ENCODE results near the gene FSD1. TPM values are rescaled to one million over a fixed set of nuclear protein-coding genes. Genes with fewer than 3 reads are reported as not detected.
A peak's percentile ranks its signal among the peaks of the same experiment; 100 is the strongest.
"Not testable (repeated sequence)": the region's sequence is repeated elsewhere in the genome, so short reads cannot be mapped to it uniquely, and the experiment has no call there.

Gene FSD1
- total RNA-seq, 2 donors from 2014 or later: 6.4 TPM; not detected in 1

DNA sequence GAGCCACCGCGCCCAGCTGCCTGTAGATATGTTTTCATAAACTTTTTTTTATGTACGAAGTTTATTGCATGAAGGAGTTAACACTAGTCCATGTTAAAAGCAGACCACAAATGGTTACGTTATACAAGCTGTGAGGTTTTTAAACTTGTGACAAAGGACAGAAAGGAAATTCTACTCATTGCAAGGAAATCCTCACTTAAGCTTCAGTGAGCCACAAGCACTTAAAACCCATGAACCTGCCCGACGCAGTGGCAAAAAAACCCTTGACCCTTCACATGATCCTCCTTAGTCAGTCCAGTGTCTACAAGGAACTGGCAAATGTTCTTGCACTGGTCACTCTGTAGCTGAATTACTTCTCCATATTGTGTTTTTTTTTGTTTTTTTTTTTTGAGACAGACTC is 43.1 kb downstream of the FSD1 start:
- Histone ChIP-seq H3K9me3 (no peaks in the 10 kb centered on the region), H3K4me3 (no peak overlapping the region), H3K36me3 (no peaks in the 10 kb centered on the region), H3K27me3 (replicated peaks; ENCODE audit: insufficient read depth) (no peaks in the 10 kb centered on the region), H3K4me1 (replicated peaks) (peaks cover 5% of the 10 kb centered on the region), H3K27ac (no peak overlapping the region)
- intact Hi-C loops (cut with DNase I): no loop called here
- 92% methylated on average over 6 of the region's 6 CpGs for WGBS
- no peak for TF ChIP-seq POLR2AphosphoS5 (IDR thresholded peaks at IDR 0.05)
- no peak for DNase-seq (ENCODE audit: low spot score)

DNA sequence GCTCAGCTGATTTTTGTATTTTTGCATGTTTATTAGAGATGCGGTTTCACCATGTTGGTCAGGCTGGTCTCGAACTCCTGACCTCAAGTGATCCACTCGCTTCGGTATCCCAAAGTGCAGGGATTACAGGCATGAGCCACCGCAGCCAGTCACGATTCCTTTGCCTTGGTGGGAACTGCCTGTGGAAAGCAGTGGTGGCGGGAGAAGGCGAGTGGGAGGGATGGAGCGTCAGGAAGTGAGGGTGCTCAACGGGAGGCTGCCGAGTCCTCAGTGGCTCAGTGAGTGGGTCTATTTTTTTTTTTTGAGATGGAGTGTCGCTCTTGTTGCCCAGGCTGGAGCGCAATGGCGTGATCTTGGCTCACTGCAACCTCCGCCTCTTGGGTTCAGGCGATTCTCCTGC is 44.8 kb downstream of the FSD1 start:
- 91% methylated on average over 16 of the region's 16 CpGs for WGBS
- H3K9me3 ChIP-seq; H3K27ac ChIP-seq; H3K27me3 ChIP-seq (replicated peaks; ENCODE audit: insufficient read depth); DNase-seq (ENCODE audit: low spot score); H3K36me3 ChIP-seq; H3K4me1 ChIP-seq (replicated peaks); H3K4me3 ChIP-seq; intact Hi-C loops (cut with DNase I): not testable (repeated sequence)

DNA sequence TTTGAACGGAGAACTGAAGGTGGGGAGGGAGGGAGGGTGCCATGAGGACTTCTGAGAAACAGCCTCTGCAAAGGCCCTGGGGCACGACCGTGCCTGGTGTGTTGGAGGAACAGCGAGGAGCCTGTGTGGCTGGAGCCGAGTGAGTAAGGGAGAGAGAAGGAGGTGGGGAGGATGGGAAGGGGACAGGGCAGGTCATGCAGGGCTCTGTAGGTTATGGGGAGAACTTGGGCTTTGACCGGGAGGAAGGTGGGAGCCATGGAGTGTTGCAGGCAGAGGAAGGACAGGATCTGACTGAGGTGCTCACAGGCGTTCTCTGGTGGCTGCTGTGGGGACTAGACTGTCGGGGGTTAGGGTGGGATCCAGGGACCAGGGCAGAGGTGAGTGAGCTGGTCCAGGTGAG is 45.7 kb downstream of the FSD1 start:
- whole genome bisulfite sequencing: 88% methylated on average over 8 of the region's 8 CpGs
- Histone ChIP-seq H3K9me3 (no peaks in the 10 kb centered on the region), H3K4me3 (no peak overlapping the region), H3K36me3 (no peaks in the 10 kb centered on the region), H3K4me1 (replicated peaks) (no peaks in the 10 kb centered on the region), H3K27me3 (replicated peaks; ENCODE audit: insufficient read depth) (no peaks in the 10 kb centered on the region), H3K27ac (no peak overlapping the region)
- no peak for DNase-seq (ENCODE audit: low spot score)
- no peak for TF ChIP-seq POLR2AphosphoS5 (IDR thresholded peaks at IDR 0.05)
- TF ChIP-seq, protein P1, sequence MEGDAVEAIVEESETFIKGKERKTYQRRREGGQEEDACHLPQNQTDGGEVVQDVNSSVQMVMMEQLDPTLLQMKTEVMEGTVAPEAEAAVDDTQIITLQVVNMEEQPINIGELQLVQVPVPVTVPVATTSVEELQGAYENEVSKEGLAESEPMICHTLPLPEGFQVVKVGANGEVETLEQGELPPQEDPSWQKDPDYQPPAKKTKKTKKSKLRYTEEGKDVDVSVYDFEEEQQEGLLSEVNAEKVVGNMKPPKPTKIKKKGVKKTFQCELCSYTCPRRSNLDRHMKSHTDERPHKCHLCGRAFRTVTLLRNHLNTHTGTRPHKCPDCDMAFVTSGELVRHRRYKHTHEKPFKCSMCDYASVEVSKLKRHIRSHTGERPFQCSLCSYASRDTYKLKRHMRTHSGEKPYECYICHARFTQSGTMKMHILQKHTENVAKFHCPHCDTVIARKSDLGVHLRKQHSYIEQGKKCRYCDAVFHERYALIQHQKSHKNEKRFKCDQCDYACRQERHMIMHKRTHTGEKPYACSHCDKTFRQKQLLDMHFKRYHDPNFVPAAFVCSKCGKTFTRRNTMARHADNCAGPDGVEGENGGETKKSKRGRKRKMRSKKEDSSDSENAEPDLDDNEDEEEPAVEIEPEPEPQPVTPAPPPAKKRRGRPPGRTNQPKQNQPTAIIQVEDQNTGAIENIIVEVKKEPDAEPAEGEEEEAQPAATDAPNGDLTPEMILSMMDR (IDR thresholded peaks at IDR 0.05): no peak
- intact Hi-C loops (cut with DNase I): loop anchor here (5.0 kb wide), 1 partner anchor 83 kb away; no protein-coding TSS in a partner anchor

DNA sequence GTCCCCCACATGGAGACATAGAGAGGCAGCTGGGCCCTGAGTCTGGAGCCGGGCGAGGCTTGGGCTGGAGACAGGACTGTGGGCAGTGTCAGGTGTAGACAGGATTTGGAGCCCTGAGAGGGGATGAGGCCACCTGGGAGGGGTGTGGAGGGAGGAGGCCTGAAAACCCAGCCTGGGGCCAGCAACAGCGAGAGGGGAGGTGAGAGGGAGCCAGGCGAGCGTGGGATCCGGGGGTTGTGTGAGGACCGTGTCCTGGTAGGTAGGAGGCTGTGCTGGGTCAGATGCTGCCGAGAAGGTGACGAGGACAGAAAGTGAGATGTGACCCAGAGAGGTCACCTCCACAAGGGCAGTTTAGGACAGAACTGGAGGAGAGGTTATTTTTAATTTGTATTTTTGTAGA is 46.3 kb downstream of the FSD1 start:
- no peaks in the 10 kb centered on the region for H3K4me1 ChIP-seq (replicated peaks)
- H3K9me3 ChIP-seq: no peaks in the 10 kb centered on the region
- 92% methylated on average over 9 of the region's 9 CpGs for WGBS
- TF ChIP-seq, protein P1 (IDR thresholded peaks at IDR 0.05): no peak
- no peak for TF ChIP-seq POLR2A (IDR thresholded peaks at IDR 0.05)
- TF ChIP-seq POLR2AphosphoS5 (IDR thresholded peaks at IDR 0.05): no peak
- H3K4me3 ChIP-seq: no peak overlapping the region
- intact Hi-C loops (cut with DNase I): loop anchor here (5.0 kb wide), 1 partner anchor 83 kb away; no protein-coding TSS in a partner anchor
- no peaks in the 10 kb centered on the region for H3K36me3 ChIP-seq
- H3K27ac ChIP-seq: no peak overlapping the region
- H3K27me3 ChIP-seq (replicated peaks; ENCODE audit: insufficient read depth): no peaks in the 10 kb centered on the region
- DNase-seq (ENCODE audit: low spot score): no peak

DNA sequence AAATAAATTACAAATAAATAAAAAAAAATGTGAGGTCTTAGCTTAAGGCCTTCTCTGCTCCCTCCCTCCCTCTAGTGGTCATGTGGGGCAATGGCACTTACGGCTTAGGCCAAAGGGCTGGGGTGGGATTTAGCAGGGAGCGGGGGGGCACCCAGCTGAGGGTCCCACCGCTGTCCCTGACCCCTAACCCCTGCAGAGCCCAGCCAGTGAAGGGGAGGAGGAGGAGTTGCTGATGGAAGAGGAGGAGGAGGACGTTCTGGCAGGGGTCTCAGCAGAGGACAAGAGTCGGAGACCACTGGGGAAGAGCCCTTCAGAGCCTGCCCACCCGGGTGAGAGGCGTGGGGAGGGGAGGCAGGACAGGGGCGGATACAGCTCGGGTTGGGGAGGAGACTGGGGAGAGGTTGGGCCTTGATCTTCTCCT is 48.3 kb downstream of the FSD1 start:
- no peaks in the 10 kb centered on the region for H3K36me3 ChIP-seq
- TF ChIP-seq POLR2A (IDR thresholded peaks at IDR 0.05) (no peak), POLR2AphosphoS5 (IDR thresholded peaks at IDR 0.05) (no peak)
- TF ChIP-seq, protein P1 (IDR thresholded peaks at IDR 0.05): peak; percentile 65 to 85 (median 71)
- H3K4me1 ChIP-seq (replicated peaks): no peaks in the 10 kb centered on the region
- intact Hi-C loops (cut with DNase I): loop anchor here (5.0 kb wide), 1 partner anchor 85 kb away; no protein-coding TSS in a partner anchor
- no peaks in the 10 kb centered on the region for H3K27me3 ChIP-seq (replicated peaks; ENCODE audit: insufficient read depth)
- no peak overlapping the region for H3K27ac ChIP-seq
- no peaks in the 10 kb centered on the region for H3K9me3 ChIP-seq
- WGBS: 38% methylated on average over 9 of the region's 9 CpGs
- DNase-seq (ENCODE audit: low spot score): no peak
- H3K4me3 ChIP-seq: no peak overlapping the region

DNA sequence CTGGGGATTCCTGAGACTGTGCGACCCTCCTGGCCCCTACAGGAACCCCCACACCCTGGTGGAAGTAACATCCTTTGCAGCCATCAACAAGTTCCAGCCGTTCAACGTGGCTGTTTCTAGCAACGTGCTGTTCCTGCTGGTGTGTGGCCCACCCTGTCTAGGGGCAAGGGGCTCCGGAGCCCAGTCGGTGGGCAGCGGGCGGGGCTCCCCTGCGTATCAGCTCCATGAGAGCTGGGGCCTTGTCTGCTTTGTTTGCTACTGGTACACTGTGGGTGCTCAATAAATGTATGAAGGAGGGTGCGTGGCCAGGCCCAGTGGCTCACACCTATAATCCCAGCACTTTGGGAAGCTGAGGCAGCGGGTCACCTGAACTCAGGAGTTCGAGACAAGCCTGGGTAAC is 49.9 kb downstream of the FSD1 start:
- Histone ChIP-seq H3K27me3 (replicated peaks; ENCODE audit: insufficient read depth) (no peaks in the 10 kb centered on the region), H3K4me1 (replicated peaks) (no peaks in the 10 kb centered on the region), H3K4me3 (no peak overlapping the region), H3K9me3 (no peaks in the 10 kb centered on the region), H3K27ac (no peak overlapping the region), H3K36me3 (no peaks in the 10 kb centered on the region)
- TF ChIP-seq POLR2A (IDR thresholded peaks at IDR 0.05) (no peak), POLR2AphosphoS5 (IDR thresholded peaks at IDR 0.05) (no peak)
- 81% methylated on average over 12 of the region's 12 CpGs for WGBS
- DNase-seq (ENCODE audit: low spot score): no peak
- intact Hi-C loops (cut with DNase I): loop anchor here (5.0 kb wide), 1 partner anchor 87 kb away; no protein-coding TSS in a partner anchor

All from prostate gland (tissue), 2 donors.